Stimulated activated CD4-positive, alpha-beta T cell treated with anti-CD3 and anti-CD28 coated beads, Interleukin-1b, Interleukin-23, amount 100 ng/mL, for 4 hours (primary cell): ENCODE data around the gene SERPINH1.
"Not testable (repeated sequence)": the region's sequence is repeated elsewhere in the genome, so short reads cannot be mapped to it uniquely, and the experiment has no call there.

Experiments used
- DNase-seq, 2 donors: peaks; one replicate each; pipeline ENCODE4 v3.0.0-alpha.2; 2020; ENCODE audit warnings: low read depth in 2 of 2

SERPINH1 gene

GRCh38 chr11:75574698-75575602, 12.9 kb downstream of the SERPINH1 start:
- no peak for DNase-seq

GRCh38 chr11:75576017-75576416, 14.0 kb downstream of the SERPINH1 start:
- DNase-seq = no peak

DNA sequence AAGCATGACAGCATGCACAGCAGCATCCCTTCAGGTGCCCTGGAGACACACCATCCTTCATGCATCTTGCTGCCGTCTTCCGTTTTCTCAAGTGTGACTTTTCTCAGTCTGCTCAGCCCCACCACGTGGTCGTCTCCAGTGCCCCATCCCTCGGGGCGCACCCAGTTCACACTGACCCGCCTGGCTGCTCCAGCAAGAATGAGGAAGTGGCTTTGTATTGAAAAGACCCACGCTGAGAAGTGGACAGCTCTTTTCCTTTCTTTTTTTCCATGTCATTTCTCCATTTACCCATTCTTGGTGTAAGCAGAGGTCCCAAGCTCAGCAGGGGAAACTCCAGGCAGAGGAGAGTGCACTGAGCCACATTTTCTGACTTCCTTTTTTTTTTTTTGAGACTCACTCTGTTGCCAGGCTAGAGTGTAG, 14.5 kb downstream of the SERPINH1 start:
- no peak for DNase-seq

DNA sequence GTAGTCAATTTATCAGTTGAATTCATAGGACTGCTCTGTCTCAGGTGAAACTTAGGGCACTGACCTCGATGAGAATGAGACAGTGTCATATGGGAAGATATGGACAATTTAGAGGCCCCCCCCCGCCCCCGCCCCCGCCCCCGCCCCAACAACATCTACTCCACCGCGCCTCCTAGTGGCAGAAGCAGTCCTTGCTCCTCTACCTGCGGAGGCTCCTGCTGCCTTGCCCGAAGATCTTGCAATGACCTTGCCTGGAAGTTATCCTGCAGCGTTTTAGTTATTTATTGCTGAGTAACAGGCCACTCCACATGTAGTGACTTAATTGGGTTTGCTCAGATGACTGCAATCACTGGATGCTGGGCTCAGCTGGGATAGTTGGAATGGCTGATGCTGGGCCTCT, 15.2 kb downstream of the SERPINH1 start:
- DNase-seq = peak; percentile 58 to 64

- DNase-seq = no peak
These were observed 16.9 kb downstream of the SERPINH1 start for GRCh38 chr11:75578977-75579376.

DNA sequence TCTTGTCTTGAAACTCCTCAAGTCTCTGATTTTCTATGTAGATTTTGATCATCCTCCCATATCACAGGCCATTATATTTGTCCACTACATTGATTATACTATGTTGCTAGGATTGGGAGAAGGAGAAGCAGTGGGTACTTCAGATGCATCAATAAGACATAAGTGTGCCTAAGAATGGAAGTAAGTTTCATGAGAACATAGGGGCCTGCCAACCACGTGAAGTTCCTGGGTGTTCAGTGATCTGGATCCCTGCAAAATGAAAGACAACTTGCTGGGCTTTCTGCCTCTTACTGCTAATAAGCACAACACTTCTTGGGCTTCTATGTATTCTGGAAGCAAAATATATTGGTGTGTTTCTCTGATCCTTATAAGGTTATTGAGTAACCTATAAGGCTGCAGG, 17.8 kb downstream of the SERPINH1 start:
- no peak for DNase-seq

GRCh38 chr11:75582506-75582894, 20.4 kb downstream of the SERPINH1 start:
- no peak for DNase-seq

GRCh38 chr11:75582895-75583717, 21.1 kb downstream of the SERPINH1 start:
- peak; percentile 17 to 48 for DNase-seq

GRCh38 chr11:75583718-75584658, 21.9 kb downstream of the SERPINH1 start:
- no peak for DNase-seq

- not testable (repeated sequence) for DNase-seq
These were observed 22.7 kb downstream of the SERPINH1 start for GRCh38 chr11:75584659-75585292.

- DNase-seq = no peak
These were observed 23.2 kb downstream of the SERPINH1 start for GRCh38 chr11:75585293-75585670.

DNA sequence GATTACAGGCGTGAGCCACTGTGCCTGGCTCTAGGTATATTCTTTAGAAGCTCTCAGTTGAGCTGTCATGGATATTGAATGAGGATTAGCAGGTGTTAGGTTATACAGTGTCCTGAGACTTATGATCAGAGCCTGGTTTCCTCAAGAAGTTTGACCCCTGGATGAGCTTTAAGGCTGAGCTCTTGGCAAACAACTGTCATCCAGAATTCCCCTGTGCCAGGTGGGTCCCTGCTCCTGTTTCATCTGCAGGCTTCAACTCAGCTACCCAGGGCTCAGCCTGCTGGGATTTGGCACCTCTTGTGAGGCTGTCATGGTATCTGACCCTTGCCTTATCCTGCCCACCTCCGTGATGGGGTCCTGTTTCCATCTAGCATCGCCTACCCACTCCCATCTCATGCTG, 24.3 kb downstream of the SERPINH1 start:
- DNase-seq = no peak

GRCh38 chr11:75588051-75588481, 26.0 kb downstream of the SERPINH1 start:
- DNase-seq = no peak

- DNase-seq = no peak
These were observed 27.0 kb downstream of the SERPINH1 start for GRCh38 chr11:75589051-75589450.

DNA sequence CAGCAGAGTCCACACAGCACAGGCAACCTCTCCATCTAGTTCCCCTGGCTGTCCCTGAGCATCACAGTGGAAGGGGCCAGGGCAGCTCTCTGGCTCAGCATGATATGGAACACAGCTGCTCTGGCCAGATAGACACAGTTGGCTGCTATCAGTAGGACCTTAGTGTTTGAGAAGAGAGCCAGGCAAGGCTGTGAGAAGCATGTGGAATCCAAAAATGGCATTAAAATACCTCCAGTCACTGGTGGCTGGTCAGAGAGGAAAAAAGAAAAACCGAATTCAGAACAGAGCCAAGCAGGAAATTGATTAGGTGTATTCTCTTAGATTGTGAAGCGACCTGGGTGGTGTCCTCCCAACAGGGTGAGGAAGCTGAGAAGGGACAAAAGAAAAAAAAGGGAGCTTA, 27.9 kb downstream of the SERPINH1 start:
- no peak for DNase-seq

DNA sequence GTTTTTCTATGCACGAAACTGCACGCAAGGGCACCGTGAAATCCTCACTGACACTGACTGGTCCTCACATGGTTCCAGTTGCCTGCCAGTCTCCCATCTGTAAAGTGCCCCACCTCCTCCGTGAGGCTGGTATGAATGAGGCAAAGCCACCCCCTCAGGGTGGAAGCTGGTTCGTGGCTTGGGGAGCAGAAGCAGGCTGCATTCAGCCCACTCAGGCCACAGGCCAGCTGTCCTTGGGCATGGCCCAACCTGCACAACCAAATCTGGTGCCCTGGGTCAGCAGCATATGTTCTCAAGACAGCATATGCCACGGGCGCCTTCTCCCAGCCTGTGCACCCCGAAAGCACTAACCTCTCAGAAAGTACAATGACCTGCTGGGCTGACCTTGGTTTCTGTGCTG, 29.3 kb downstream of the SERPINH1 start:
- DNase-seq = no peak

GRCh38 chr11:75591966-75592365, 29.9 kb downstream of the SERPINH1 start:
- DNase-seq = no peak

DNA sequence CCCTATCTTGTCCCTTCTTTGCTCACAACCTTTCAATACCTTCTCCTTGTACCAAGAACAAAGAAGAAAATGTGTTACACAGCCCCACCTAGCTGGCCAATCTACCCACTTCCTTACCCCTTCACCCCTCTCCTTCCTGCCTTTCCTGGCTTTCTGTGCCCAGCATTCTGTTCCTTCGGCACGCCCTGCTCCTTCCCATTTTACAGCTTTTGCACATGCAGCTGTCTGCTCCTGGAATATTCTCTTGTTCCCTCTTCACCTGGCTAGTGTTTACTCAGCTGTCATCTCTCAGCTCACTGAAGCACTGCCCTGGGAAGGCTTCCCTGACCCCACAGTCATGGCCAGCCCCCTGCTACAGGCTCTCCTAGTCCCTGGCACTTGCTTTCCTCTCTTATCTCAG, 30.7 kb downstream of the SERPINH1 start:
- no peak for DNase-seq

DNA sequence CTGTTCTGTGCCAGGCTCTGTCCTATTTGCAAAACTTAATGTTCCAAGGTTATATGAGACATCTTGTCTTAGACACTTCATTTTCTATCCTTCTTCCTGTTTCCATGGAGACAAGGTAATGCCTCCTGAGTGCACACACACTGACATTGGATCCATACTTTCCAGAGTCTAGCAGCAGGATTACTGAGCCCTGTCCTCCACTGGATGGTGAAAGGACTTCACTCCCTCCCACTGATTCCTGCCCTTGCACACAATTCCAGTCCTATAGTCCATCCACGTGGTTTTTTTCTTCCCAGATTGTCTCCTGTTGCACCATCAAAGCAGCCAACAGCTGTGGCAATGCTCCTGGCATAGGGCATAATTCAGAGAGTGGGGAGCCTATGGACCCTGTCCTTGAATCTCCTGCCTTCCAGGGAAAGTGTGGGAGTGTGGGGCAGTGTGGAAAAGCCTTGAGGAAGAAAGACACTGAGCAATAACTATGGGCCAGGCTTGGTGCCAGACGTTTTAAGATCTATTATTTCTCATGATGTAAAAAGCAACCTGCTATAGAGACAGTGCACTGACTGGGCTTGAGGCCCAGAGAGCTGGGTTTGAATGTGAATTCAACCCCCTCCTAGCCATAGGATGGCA, 31.3 kb downstream of the SERPINH1 start:
- no peak for DNase-seq

DNA sequence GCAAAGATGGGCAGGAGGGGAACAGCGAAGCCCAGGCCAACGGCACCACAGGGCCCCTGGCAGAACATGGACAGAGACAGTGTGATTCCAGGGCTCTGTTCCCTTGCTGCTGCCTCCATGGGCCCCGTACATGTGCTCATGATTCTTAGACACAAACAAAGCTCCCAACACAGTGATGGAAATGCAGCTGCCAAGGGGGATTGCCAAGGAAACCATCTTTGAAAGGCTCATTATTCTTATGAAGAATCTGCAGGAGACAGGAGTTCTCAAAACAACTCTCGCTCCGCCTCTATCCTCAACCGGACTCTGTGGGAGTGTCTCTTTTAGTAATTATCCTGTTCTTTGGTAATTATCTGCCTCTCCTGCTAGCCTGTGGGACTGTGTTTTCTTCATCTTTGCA, 32.2 kb downstream of the SERPINH1 start:
- no peak for DNase-seq

DNA sequence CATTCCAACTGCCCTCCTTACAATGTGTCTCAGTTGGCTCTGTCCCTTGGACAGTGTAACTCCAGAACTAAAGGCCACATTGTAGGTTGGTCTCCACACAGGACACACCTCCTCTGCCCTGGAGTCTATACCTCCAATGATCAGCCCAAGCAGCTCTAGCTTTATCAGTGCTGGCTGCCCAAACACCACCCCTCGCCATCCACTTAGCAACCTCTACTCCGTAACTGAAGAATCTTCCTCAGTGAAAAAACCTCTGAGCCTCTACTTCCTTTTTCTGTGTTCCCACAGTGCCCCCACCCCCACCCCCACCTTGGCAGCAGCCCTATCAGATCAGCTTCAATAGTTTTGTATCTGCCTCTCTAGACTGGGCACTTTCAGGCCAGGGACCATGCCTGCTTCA, 33.4 kb downstream of the SERPINH1 start:
- no peak for DNase-seq
